ENCODE data around the gene NAGA. TPM values are rescaled to one million over a fixed set of nuclear protein-coding genes. Genes with fewer than 3 reads are reported as not detected.

NAGA gene
- total and polyA plus RNA-seq, 9 of the 15 experiments (the other 6 are each of a cell fraction or from before 2014, with no cell fraction given) = 6.5 to 20.6 (median 17.4) TPM

- TF ChIP-seq, protein P1, sequence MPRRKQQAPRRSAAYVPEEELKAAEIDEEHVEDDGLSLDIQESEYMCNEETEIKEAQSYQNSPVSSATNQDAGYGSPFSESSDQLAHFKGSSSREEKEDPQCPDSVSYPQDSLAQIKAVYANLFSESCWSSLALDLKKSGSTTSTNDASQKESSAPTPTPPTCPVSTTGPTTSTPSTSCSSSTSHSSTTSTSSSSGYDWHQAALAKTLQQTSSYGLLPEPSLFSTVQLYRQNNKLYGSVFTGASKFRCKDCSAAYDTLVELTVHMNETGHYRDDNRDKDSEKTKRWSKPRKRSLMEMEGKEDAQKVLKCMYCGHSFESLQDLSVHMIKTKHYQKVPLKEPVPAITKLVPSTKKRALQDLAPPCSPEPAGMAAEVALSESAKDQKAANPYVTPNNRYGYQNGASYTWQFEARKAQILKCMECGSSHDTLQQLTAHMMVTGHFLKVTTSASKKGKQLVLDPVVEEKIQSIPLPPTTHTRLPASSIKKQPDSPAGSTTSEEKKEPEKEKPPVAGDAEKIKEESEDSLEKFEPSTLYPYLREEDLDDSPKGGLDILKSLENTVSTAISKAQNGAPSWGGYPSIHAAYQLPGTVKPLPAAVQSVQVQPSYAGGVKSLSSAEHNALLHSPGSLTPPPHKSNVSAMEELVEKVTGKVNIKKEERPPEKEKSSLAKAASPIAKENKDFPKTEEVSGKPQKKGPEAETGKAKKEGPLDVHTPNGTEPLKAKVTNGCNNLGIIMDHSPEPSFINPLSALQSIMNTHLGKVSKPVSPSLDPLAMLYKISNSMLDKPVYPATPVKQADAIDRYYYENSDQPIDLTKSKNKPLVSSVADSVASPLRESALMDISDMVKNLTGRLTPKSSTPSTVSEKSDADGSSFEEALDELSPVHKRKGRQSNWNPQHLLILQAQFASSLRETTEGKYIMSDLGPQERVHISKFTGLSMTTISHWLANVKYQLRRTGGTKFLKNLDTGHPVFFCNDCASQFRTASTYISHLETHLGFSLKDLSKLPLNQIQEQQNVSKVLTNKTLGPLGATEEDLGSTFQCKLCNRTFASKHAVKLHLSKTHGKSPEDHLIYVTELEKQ (CRISPR knock-in tag; IDR thresholded peaks at IDR 0.05) = peak; percentile 54; the same call in 1 of the 2 replicates
- TF ChIP-seq FOSL1 (tag; conservative IDR thresholded peaks at IDR 0.05) (peak; percentile 20; the same call in 1 of the 2 replicates), ARHGAP35 (IDR thresholded peaks at IDR 0.05; ENCODE audit: partially characterized antibody) (peak; percentile 55), ZNF584 (CRISPR knock-in tag; IDR thresholded peaks at IDR 0.05; ENCODE audit: low read depth) (no peak), ZNF583 (CRISPR knock-in tag; IDR thresholded peaks at IDR 0.05) (peak; percentile 77; the same call in 1 of the 2 replicates), SMARCE1 (IDR thresholded peaks at IDR 0.05) (no peak), MLX (CRISPR knock-in tag; conservative IDR thresholded peaks at IDR 0.05) (no peak), MEIS2 (IDR thresholded peaks at IDR 0.05; ENCODE audit: partially characterized antibody) (peak; percentile 59), DNMT1 (IDR thresholded peaks at IDR 0.05) (no peak), VEZF1 (CRISPR knock-in tag; IDR thresholded peaks at IDR 0.05) (peak; percentile 84), ZNF589 (CRISPR knock-in tag; IDR thresholded peaks at IDR 0.05; ENCODE audit: low read depth) (peak; percentile 83; the same call in 1 of the 2 replicates), SIN3B (IDR thresholded peaks at IDR 0.05; ENCODE audit: low read depth) (no peak), GATAD2A (IDR thresholded peaks at IDR 0.05) (no peak), ZNF212 (CRISPR knock-in tag; IDR thresholded peaks at IDR 0.05) (no peak)
- TF ChIP-seq, protein P2, sequence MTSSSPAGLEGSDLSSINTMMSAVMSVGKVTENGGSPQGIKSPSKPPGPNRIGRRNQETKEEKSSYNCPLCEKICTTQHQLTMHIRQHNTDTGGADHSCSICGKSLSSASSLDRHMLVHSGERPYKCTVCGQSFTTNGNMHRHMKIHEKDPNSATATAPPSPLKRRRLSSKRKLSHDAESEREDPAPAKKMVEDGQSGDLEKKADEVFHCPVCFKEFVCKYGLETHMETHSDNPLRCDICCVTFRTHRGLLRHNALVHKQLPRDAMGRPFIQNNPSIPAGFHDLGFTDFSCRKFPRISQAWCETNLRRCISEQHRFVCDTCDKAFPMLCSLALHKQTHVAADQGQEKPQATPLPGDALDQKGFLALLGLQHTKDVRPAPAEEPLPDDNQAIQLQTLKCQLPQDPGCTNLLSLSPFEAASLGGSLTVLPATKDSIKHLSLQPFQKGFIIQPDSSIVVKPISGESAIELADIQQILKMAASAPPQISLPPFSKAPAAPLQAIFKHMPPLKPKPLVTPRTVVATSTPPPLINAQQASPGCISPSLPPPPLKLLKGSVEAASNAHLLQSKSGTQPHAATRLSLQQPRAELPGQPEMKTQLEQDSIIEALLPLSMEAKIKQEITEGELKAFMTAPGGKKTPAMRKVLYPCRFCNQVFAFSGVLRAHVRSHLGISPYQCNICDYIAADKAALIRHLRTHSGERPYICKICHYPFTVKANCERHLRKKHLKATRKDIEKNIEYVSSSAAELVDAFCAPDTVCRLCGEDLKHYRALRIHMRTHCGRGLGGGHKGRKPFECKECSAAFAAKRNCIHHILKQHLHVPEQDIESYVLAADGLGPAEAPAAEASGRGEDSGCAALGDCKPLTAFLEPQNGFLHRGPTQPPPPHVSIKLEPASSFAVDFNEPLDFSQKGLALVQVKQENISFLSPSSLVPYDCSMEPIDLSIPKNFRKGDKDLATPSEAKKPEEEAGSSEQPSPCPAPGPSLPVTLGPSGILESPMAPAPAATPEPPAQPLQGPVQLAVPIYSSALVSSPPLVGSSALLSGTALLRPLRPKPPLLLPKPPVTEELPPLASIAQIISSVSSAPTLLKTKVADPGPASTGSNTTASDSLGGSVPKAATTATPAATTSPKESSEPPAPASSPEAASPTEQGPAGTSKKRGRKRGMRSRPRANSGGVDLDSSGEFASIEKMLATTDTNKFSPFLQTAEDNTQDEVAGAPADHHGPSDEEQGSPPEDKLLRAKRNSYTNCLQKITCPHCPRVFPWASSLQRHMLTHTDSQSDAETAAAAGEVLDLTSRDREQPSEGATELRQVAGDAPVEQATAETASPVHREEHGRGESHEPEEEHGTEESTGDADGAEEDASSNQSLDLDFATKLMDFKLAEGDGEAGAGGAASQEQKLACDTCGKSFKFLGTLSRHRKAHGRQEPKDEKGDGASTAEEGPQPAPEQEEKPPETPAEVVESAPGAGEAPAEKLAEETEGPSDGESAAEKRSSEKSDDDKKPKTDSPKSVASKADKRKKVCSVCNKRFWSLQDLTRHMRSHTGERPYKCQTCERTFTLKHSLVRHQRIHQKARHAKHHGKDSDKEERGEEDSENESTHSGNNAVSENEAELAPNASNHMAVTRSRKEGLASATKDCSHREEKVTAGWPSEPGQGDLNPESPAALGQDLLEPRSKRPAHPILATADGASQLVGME (CRISPR knock-in tag; IDR thresholded peaks at IDR 0.05) = no peak
These were observed 9.0 kb upstream of the NAGA start, which contains the start of gene SMDT1 (continued) for GRCh38 chr22:42079319-42080251.

All from K562 (cell line).